ENCODE measurements around the gene ITGB2. TPM values are rescaled to one million over a fixed set of nuclear protein-coding genes. Genes with fewer than 3 reads are reported as not detected.

ITGB2 gene
- polyA plus RNA-seq, 1 of the 3 experiments (the other 2 are of a cell fraction): 0.77 TPM

GRCh38 chr21:44889625-44890337, 30.9 kb downstream of the ITGB2 start (continued):
- TF ChIP-seq JUND (IDR thresholded peaks at IDR 0.05) (no peak), FOSL2 (IDR thresholded peaks at IDR 0.05; ENCODE audit: borderline replicate concordance, low read depth) (no peak), FOXJ3 (CRISPR knock-in tag; IDR thresholded peaks at IDR 0.05) (no peak), EZH2phosphoT487 (IDR thresholded peaks at IDR 0.05; ENCODE audit: borderline replicate concordance, low read depth) (no peak), NFIC (IDR thresholded peaks at IDR 0.05; ENCODE audit: borderline replicate concordance) (no peak), CHD2 (IDR thresholded peaks at IDR 0.05; ENCODE audit: low read length, partially characterized antibody) (no peak)
- TF ChIP-seq, protein P1, sequence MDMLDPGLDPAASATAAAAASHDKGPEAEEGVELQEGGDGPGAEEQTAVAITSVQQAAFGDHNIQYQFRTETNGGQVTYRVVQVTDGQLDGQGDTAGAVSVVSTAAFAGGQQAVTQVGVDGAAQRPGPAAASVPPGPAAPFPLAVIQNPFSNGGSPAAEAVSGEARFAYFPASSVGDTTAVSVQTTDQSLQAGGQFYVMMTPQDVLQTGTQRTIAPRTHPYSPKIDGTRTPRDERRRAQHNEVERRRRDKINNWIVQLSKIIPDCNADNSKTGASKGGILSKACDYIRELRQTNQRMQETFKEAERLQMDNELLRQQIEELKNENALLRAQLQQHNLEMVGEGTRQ (IDR thresholded peaks at IDR 0.05; ENCODE audit: borderline replicate concordance, low read depth, low read length): no peak
- TF ChIP-seq, protein P2, sequence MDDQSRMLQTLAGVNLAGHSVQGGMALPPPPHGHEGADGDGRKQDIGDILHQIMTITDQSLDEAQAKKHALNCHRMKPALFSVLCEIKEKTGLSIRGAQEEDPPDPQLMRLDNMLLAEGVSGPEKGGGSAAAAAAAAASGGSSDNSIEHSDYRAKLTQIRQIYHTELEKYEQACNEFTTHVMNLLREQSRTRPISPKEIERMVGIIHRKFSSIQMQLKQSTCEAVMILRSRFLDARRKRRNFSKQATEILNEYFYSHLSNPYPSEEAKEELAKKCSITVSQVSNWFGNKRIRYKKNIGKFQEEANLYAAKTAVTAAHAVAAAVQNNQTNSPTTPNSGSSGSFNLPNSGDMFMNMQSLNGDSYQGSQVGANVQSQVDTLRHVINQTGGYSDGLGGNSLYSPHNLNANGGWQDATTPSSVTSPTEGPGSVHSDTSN (IDR thresholded peaks at IDR 0.05): no peak

- no peaks in the 10 kb centered on the region for H3F3A ChIP-seq (replicated peaks; ENCODE audit: insufficient read depth)
- H3K4me2 ChIP-seq: no peak overlapping the region
- no peak overlapping the region for H2AFZ ChIP-seq (ENCODE audit: low read depth)
- CTCF ChIA-PET: interaction anchor here (0.7 kb wide), 1 partner anchor 61 kb away, joined by 3 read pairs; no protein-coding TSS in a partner anchor
- H3K36me3 ChIP-seq (replicated peaks in 1 of 2; ENCODE audit: control insufficient read depth in 1 of 2, insufficient read depth in 2 of 2, low read length in 1 of 2): no peaks in the 10 kb centered on the region
- POLR2A ChIA-PET: no interaction called here
- no peaks in the 10 kb centered on the region for H3K9me3 ChIP-seq
- no peaks in the 10 kb centered on the region for H4K20me1 ChIP-seq (ENCODE audit: insufficient read depth)
- no peak for DNase-seq
- no peaks in the 10 kb centered on the region; the same call in 1 of the 2 replicates for H3K27me3 ChIP-seq (ENCODE audit: insufficient read depth)
- 90% methylated on average over 29 of the region's 64 CpGs for WGBS (ENCODE audit: low lambda C conversion rate)
- peaks cover 0 to 5% of the 10 kb centered on the region in 2 experiments; a peak in 1 of 4 replicates for H3K4me1 ChIP-seq (ENCODE audit: control insufficient read depth in 1 of 2, insufficient read depth in 2 of 2, low read depth in 1 of 2, low read length in 1 of 2)
- no peak overlapping the region for H3K9ac ChIP-seq
- H3K27ac ChIP-seq (ENCODE audit: low read depth in 2 of 2, low read length in 1 of 2): no peak overlapping the region
- no peak overlapping the region for H3K4me3 ChIP-seq (ENCODE audit: low read depth in 2 of 2, low read length in 1 of 2)
- no peaks in the 10 kb centered on the region for H3K79me2 ChIP-seq (ENCODE audit: insufficient read depth)
- H3K9me2 ChIP-seq: no peaks in the 10 kb centered on the region
- TF ChIP-seq SMC3 (IDR thresholded peaks at IDR 0.05; ENCODE audit: low read depth, low read length) (no peak), EZH2phosphoT487 (IDR thresholded peaks at IDR 0.05; ENCODE audit: borderline replicate concordance, low read depth) (no peak), ELF1 (IDR thresholded peaks at IDR 0.05) (no peak), RCOR1 (IDR thresholded peaks at IDR 0.05; ENCODE audit: low read length) (no peak)
- TF ChIP-seq, protein P1 (IDR thresholded peaks at IDR 0.05; ENCODE audit: borderline replicate concordance, low read depth, low read length): no peak
- TF ChIP-seq, protein P3, sequence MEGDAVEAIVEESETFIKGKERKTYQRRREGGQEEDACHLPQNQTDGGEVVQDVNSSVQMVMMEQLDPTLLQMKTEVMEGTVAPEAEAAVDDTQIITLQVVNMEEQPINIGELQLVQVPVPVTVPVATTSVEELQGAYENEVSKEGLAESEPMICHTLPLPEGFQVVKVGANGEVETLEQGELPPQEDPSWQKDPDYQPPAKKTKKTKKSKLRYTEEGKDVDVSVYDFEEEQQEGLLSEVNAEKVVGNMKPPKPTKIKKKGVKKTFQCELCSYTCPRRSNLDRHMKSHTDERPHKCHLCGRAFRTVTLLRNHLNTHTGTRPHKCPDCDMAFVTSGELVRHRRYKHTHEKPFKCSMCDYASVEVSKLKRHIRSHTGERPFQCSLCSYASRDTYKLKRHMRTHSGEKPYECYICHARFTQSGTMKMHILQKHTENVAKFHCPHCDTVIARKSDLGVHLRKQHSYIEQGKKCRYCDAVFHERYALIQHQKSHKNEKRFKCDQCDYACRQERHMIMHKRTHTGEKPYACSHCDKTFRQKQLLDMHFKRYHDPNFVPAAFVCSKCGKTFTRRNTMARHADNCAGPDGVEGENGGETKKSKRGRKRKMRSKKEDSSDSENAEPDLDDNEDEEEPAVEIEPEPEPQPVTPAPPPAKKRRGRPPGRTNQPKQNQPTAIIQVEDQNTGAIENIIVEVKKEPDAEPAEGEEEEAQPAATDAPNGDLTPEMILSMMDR (IDR thresholded peaks at IDR 0.05): no peak
- TF ChIP-seq, protein P4, sequence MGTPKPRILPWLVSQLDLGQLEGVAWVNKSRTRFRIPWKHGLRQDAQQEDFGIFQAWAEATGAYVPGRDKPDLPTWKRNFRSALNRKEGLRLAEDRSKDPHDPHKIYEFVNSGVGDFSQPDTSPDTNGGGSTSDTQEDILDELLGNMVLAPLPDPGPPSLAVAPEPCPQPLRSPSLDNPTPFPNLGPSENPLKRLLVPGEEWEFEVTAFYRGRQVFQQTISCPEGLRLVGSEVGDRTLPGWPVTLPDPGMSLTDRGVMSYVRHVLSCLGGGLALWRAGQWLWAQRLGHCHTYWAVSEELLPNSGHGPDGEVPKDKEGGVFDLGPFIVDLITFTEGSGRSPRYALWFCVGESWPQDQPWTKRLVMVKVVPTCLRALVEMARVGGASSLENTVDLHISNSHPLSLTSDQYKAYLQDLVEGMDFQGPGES (IDR thresholded peaks at IDR 0.05; ENCODE audit: low read depth, low read length): no peak
Measured at GRCh38 chr21:44888581-44889550, 31.8 kb downstream of the ITGB2 start.
